ENCODE data around the gene THADA. TPM values are rescaled to one million over a fixed set of nuclear protein-coding genes. Genes with fewer than 3 reads are reported as not detected.
A peak's percentile ranks its signal among the peaks of the same experiment; 100 is the strongest.
"Not testable (repeated sequence)": the region's sequence is repeated elsewhere in the genome, so short reads cannot be mapped to it uniquely, and the experiment has no call there.

The THADA gene
- total RNA-seq, 1 donor from 2014 or later, result 50.6 TPM

GRCh38 chr2:43305517-43305916 lies 290.3 kb downstream of the THADA start:
- Histone ChIP-seq H3K27ac (ENCODE audit: low read depth, low read length) (peak overlapping the region; percentile 80), H3K4me3 (ENCODE audit: low read length in 3 of 3) (no peak overlapping the region), H3K4me1 (ENCODE audit: control insufficient read depth in 3 of 3, insufficient read depth in 3 of 3, low read length in 3 of 3) (peaks cover 21 to 28% (median 24%) of the 10 kb centered on the region in 3 donors), H3K9me3 (ENCODE audit: control insufficient read depth in 3 of 3, low read length in 3 of 3) (no peaks in the 10 kb centered on the region), H3K9ac (ENCODE audit: low read depth in 1 of 3, low read length in 3 of 3) (peak overlapping the region in 2 of 3 donors; percentile 5 to 51), H3K36me3 (ENCODE audit: control insufficient read depth in 3 of 3, insufficient read depth in 3 of 3, low read length in 3 of 3) (no peaks in the 10 kb centered on the region), H3K27me3 (ENCODE audit: control insufficient read depth in 3 of 3, insufficient read depth in 3 of 3, low read length in 3 of 3) (no peaks in the 10 kb centered on the region)

- Histone ChIP-seq H3K9ac (ENCODE audit: low read depth in 1 of 3, low read length in 3 of 3) (peak overlapping the region in 2 of 3 donors; percentile 5 to 51), H3K27ac (ENCODE audit: low read depth, low read length) (peak overlapping the region; percentile 80), H3K4me3 (ENCODE audit: low read length in 3 of 3) (no peak overlapping the region), H3K9me3 (ENCODE audit: control insufficient read depth in 3 of 3, low read length in 3 of 3) (no peaks in the 10 kb centered on the region), H3K27me3 (ENCODE audit: control insufficient read depth in 3 of 3, insufficient read depth in 3 of 3, low read length in 3 of 3) (no peaks in the 10 kb centered on the region), H3K4me1 (ENCODE audit: control insufficient read depth in 3 of 3, insufficient read depth in 3 of 3, low read length in 3 of 3) (peaks cover 21 to 30% (median 24%) of the 10 kb centered on the region in 3 donors), H3K36me3 (ENCODE audit: control insufficient read depth in 3 of 3, insufficient read depth in 3 of 3, low read length in 3 of 3) (no peaks in the 10 kb centered on the region)
Observed at GRCh38 chr2:43305012-43305411, 290.8 kb downstream of the THADA start.

GRCh38 chr2:43303889-43304288 lies 291.9 kb downstream of the THADA start:
- Histone ChIP-seq H3K9ac (ENCODE audit: low read depth in 1 of 3, low read length in 3 of 3) (no peak overlapping the region), H3K4me3 (ENCODE audit: low read length in 3 of 3) (no peak overlapping the region), H3K9me3 (ENCODE audit: control insufficient read depth in 3 of 3, low read length in 3 of 3) (no peaks in the 10 kb centered on the region), H3K27me3 (ENCODE audit: control insufficient read depth in 3 of 3, insufficient read depth in 3 of 3, low read length in 3 of 3) (no peaks in the 10 kb centered on the region), H3K36me3 (ENCODE audit: control insufficient read depth in 3 of 3, insufficient read depth in 3 of 3, low read length in 3 of 3) (no peaks in the 10 kb centered on the region), H3K27ac (ENCODE audit: low read depth, low read length) (peak overlapping the region; percentile 80), H3K4me1 (ENCODE audit: control insufficient read depth in 3 of 3, insufficient read depth in 3 of 3, low read length in 3 of 3) (peaks cover 21 to 30% (median 24%) of the 10 kb centered on the region in 3 donors)

- Histone ChIP-seq H3K27me3 (ENCODE audit: control insufficient read depth in 3 of 3, insufficient read depth in 3 of 3, low read length in 3 of 3) (no peaks in the 10 kb centered on the region), H3K27ac (ENCODE audit: low read depth, low read length) (no peak overlapping the region), H3K36me3 (ENCODE audit: control insufficient read depth in 3 of 3, insufficient read depth in 3 of 3, low read length in 3 of 3) (no peaks in the 10 kb centered on the region), H3K9ac (ENCODE audit: low read depth in 1 of 3, low read length in 3 of 3) (no peak overlapping the region), H3K4me3 (ENCODE audit: low read length in 3 of 3) (no peak overlapping the region), H3K4me1 (ENCODE audit: control insufficient read depth in 3 of 3, insufficient read depth in 3 of 3, low read length in 3 of 3) (peaks cover 21 to 30% (median 24%) of the 10 kb centered on the region in 3 donors), H3K9me3 (ENCODE audit: control insufficient read depth in 3 of 3, low read length in 3 of 3) (no peaks in the 10 kb centered on the region)
Observed at GRCh38 chr2:43302961-43303494, 292.8 kb downstream of the THADA start.

GRCh38 chr2:43302182-43302960 lies 293.5 kb downstream of the THADA start:
- Histone ChIP-seq H3K36me3 (ENCODE audit: control insufficient read depth in 3 of 3, insufficient read depth in 3 of 3, low read length in 3 of 3) (no peaks in the 10 kb centered on the region), H3K4me1 (ENCODE audit: control insufficient read depth in 3 of 3, insufficient read depth in 3 of 3, low read length in 3 of 3) (peaks cover 21 to 30% (median 24%) of the 10 kb centered on the region in 3 donors), H3K9me3 (ENCODE audit: control insufficient read depth in 3 of 3, low read length in 3 of 3) (no peaks in the 10 kb centered on the region), H3K9ac (ENCODE audit: low read depth in 1 of 3, low read length in 3 of 3) (no peak overlapping the region), H3K27me3 (ENCODE audit: control insufficient read depth in 3 of 3, insufficient read depth in 3 of 3, low read length in 3 of 3) (no peaks in the 10 kb centered on the region), H3K27ac (ENCODE audit: low read depth, low read length) (no peak overlapping the region), H3K4me3 (ENCODE audit: low read length in 3 of 3) (no peak overlapping the region)

GRCh38 chr2:43300781-43301583 lies 294.9 kb downstream of the THADA start:
- Histone ChIP-seq H3K4me1 (ENCODE audit: control insufficient read depth in 3 of 3, insufficient read depth in 3 of 3, low read length in 3 of 3) (peaks cover 15 to 28% (median 15%) of the 10 kb centered on the region in 3 donors), H3K9me3 (ENCODE audit: control insufficient read depth in 3 of 3, low read length in 3 of 3) (no peaks in the 10 kb centered on the region), H3K4me3 (ENCODE audit: low read length in 3 of 3) (peak overlapping the region in 2 of 3 donors; percentile 6 to 35), H3K27ac (ENCODE audit: low read depth, low read length) (no peak overlapping the region), H3K27me3 (ENCODE audit: control insufficient read depth in 3 of 3, insufficient read depth in 3 of 3, low read length in 3 of 3) (no peaks in the 10 kb centered on the region), H3K36me3 (ENCODE audit: control insufficient read depth in 3 of 3, insufficient read depth in 3 of 3, low read length in 3 of 3) (no peaks in the 10 kb centered on the region), H3K9ac (ENCODE audit: low read depth in 1 of 3, low read length in 3 of 3) (peak overlapping the region in 2 of 3 donors; percentile 45 to 57)

- Histone ChIP-seq H3K9me3 (ENCODE audit: control insufficient read depth in 3 of 3, low read length in 3 of 3) (no peaks in the 10 kb centered on the region), H3K27ac (ENCODE audit: low read depth, low read length) (no peak overlapping the region), H3K36me3 (ENCODE audit: control insufficient read depth in 3 of 3, insufficient read depth in 3 of 3, low read length in 3 of 3) (no peaks in the 10 kb centered on the region), H3K4me3 (ENCODE audit: low read length in 3 of 3) (no peak overlapping the region), H3K9ac (ENCODE audit: low read depth in 1 of 3, low read length in 3 of 3) (no peak overlapping the region), H3K4me1 (ENCODE audit: control insufficient read depth in 3 of 3, insufficient read depth in 3 of 3, low read length in 3 of 3) (peaks cover 11 to 25% (median 11%) of the 10 kb centered on the region in 3 donors), H3K27me3 (ENCODE audit: control insufficient read depth in 3 of 3, insufficient read depth in 3 of 3, low read length in 3 of 3) (no peaks in the 10 kb centered on the region)
Observed at GRCh38 chr2:43300222-43300621, 295.6 kb downstream of the THADA start.

GRCh38 chr2:43298500-43298899 lies 297.3 kb downstream of the THADA start:
- Histone ChIP-seq H3K9me3 (ENCODE audit: control insufficient read depth in 3 of 3, low read length in 3 of 3) (no peaks in the 10 kb centered on the region), H3K4me3 (ENCODE audit: low read length in 3 of 3) (no peak overlapping the region), H3K36me3 (ENCODE audit: control insufficient read depth in 3 of 3, insufficient read depth in 3 of 3, low read length in 3 of 3) (no peaks in the 10 kb centered on the region), H3K4me1 (ENCODE audit: control insufficient read depth in 3 of 3, insufficient read depth in 3 of 3, low read length in 3 of 3) (peaks cover 19 to 24% (median 20%) of the 10 kb centered on the region in 3 donors), H3K27me3 (ENCODE audit: control insufficient read depth in 3 of 3, insufficient read depth in 3 of 3, low read length in 3 of 3) (no peaks in the 10 kb centered on the region), H3K27ac (ENCODE audit: low read depth, low read length) (no peak overlapping the region), H3K9ac (ENCODE audit: low read depth in 1 of 3, low read length in 3 of 3) (no peak overlapping the region)

GRCh38 chr2:43297740-43298139 lies 298.1 kb downstream of the THADA start:
- not testable (repeated sequence) for H3K9ac ChIP-seq (ENCODE audit: low read depth in 1 of 3, low read length in 3 of 3); H3K36me3 ChIP-seq (ENCODE audit: control insufficient read depth in 3 of 3, insufficient read depth in 3 of 3, low read length in 3 of 3); H3K9me3 ChIP-seq (ENCODE audit: control insufficient read depth in 3 of 3, low read length in 3 of 3); H3K27ac ChIP-seq (ENCODE audit: low read depth, low read length); H3K4me3 ChIP-seq (ENCODE audit: low read length in 3 of 3); H3K27me3 ChIP-seq (ENCODE audit: control insufficient read depth in 3 of 3, insufficient read depth in 3 of 3, low read length in 3 of 3)
- peaks cover 18 to 26% (median 24%) of the 10 kb centered on the region in 3 donors for H3K4me1 ChIP-seq (ENCODE audit: control insufficient read depth in 3 of 3, insufficient read depth in 3 of 3, low read length in 3 of 3)

Measured in skeletal muscle tissue (tissue), 4 donors.